HG03432 (cell line): ENCODE data around the gene TSEN34.
"Not testable (repeated sequence)": the region's sequence is repeated elsewhere in the genome, so short reads cannot be mapped to it uniquely, and the experiment has no call there.

ENCODE experiments used
- ATAC-seq: cut with Tn5 transposase; IDR thresholded peaks from one replicate; pipeline ENCODE4 v1.9.1; 2021; ENCODE audit warnings: mild to moderate bottlenecking, moderate library complexity; ENCODE audit not compliant: unreplicated experiment

The TSEN34 gene

DNA sequence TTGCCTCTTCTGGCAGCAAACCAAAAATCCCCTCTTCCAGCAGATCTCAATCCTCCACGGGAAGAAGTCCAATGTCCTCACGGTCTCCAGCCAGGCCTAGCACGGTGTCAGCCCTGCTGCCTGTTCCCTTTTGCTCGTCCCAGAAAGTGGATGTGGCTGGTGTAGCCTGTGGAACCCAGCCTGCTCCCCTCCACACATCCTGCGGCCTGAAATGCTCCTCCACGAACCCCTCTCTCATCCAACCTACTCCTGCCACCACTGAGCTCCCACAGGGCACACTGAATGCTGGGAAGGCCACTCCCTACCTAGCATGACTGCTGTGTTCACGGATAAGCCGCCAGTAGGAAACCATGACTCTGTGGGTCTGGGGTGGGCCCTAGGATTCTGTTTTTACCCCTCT lies 4.8 kb upstream of the TSEN34 start:
- ATAC-seq = no peak

DNA sequence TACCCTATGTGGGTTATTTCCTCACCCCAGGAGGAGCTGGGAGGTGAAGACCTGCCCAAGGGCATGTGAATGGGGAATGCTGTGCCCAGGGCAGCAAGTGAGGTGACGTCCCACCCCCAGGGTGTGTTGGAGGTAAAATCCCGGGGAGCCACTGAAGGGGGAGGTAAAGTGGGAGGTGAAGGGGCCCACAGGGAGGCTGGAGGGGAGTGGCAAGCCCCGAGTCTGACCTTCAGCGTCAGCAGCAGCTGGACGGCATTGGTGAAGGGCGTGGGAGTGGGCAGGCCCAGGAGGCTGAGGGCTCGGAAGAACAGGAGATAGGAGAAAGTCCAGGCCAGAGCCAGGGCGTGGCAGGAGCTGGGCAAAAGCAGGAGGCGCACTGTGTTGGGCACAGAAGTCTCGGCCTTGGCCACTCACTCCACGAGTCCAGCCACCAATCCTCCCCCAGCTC lies 4.2 kb upstream of the TSEN34 start:
- no peak for ATAC-seq

DNA sequence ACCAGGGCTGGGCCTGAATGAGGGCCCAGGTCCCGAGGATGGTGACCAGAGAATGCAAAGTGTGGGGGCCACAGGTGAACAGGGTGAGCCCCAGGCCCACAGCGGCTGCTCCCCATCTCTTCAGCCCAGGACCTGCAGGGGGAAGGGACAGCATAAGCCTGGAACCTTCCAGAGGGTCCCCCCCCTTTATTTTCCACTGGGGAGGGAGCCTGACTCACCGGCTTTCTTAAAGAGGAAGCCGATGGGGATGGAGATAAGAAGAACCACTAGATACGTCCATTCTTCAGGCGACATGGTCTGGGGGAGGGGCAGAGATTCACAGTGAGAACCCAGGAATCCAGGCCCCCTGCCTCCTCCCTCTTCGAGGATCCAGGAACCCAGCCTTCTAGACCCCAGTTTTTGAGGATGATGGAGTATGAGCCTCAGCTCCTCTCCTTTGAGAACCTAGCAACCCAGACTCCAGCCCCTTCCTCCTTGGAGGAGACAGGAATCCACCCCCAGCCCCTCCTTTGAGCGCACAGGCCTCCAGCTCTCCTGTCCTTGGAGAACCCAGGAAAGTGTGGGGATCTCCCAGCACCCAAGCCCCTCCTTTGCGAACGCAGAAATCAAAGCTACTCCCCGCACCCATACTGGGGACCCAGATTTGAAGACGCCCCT lies 2.8 kb upstream of the TSEN34 start:
- ATAC-seq = no peak

DNA sequence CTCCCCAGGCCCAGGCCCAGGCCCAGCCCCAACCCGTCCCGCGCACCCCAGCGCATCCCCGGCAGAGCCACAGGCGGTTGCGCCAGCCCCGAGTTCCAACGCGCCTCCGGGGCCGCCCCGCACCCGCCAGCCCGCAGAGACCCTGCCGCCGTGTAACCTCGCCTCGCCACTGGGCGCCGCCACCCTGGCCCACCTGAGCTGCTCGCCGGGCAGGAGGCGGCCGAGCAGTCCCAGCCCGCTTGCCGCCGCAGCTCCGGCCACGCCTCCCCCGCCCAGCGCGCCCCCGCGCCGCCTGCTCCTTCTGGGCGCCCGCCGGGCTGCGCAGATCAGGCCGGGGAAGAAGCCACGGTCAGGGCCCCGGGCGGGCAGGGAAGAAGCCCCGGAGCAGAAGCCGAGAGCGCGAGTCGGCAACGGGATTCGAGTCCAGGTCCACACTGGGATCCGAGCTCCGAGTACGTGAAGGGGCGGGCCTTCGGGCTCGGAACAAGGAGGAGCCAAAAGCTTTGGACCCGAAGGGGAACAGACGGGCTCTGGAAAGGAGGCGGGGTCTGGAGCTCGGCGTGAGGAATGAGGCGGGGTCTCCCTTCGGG lies 1.9 kb upstream of the TSEN34 start, which contains the start of gene MBOAT7:
MBOAT7 (minus strand) TSS at position 436 of the 590 bp plus-strand sequence. CDS start 1,072 bp downstream, outside the sequence.
- peak; percentile 21 for ATAC-seq

DNA sequence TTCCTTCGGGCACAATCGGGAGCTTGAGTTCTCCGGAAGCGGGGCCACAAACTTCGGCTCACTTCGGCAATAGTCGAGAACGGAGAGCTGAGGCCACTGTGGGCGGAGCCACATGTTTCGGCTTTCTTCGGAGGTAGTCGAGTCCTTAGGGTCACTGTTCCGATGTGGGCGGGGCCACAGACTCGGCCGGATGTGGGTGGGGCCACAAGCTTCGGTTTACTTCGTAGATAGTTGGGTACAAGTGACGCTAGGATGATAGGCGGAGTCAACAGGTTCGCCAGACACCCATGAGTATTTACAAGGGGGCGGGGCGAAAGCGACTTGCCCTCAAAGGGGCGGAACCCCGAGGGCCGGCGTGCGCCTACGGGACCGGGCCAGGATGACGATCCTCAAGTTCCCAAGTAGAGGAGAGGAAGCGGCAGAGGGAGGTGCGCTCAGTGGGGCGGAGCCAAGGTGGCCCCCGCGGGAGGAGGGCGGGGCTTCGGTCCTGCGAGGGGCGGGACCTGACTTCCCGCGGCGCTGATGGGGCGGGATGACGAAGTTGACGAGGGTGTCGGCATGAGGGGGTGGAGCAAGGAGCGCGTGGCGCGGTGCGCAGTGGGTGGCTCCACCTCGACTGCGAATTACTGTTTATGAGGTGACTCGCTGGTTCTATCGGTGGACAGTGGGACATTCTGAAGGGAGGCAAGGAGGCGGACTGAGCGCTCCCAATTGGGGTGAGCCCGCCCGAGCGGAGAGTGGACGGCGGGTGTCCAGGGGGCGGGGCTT lies 1.2 kb upstream of the TSEN34 start:
- ATAC-seq = peak; percentile 46

DNA sequence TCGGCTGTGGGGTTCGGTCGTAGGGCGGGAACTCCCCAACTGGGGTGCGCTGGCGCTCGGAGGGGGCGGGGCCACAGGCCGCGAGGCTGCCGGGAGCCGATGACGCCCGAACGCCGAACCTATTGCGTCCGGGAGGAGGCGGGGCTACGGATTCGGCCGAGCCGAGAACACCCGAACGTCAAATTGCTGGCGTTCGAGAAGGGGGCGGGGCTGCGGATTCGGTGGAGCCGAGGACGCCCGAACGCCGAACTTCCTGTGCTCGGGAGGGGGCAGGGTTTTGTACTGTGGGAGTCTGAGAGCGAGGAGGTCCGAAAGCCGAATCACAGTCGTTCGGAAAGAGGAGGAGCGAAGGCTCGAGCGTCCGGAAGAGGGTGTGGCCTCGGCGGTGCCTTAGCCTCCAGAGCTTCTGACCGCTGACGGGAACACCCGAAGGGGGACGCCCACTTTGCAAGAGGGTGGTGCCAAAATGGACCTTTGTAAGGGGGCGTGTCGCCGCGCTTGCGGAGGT lies 551 bp upstream of the TSEN34 start:
- peak; percentile 49 for ATAC-seq

DNA sequence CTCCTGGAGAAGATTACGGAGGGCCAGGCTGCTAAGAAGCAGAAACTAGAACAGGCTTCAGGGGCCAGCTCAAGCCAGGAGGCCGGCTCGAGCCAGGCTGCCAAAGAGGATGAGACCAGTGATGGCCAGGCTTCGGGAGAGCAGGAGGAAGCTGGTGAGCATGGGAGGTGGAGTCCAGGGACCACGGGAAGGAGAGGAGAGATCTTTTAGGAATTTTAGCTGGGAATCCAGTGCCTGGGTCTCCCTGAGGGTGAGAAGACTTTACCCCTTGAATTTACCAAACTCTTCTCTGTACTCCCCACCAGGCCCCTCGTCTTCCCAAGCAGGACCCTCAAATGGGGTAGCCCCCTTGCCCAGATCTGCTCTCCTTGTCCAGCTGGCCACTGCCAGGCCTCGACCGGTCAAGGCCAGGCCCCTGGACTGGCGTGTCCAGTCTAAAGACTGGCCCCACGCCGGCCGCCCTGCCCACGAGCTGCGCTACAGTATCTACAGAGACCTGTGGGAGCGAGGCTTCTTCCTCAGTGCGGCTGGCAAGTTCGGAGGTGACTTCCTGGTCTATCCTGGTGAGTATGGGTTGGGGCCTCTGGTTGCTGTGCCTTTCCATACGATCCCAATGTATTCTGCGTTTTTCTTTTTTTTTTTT lies 824 bp downstream of the TSEN34 start:
- no peak for ATAC-seq

DNA sequence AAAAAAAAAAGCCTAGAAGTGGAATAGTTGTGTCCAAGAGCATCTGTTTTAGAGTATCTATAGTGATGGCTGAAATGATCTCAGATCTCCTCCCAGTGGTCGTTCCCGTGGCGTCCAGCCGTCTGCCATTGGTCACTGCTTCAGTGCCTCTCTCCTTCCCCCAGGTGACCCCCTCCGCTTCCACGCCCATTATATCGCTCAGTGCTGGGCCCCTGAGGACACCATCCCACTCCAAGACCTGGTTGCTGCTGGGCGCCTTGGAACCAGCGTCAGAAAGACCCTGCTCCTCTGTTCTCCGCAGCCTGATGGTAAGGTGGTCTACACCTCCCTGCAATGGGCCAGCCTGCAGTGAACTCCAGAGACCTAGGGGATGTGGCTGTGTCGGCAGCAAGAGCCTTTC lies 1.9 kb downstream of the TSEN34 start:
- ATAC-seq = no peak

DNA sequence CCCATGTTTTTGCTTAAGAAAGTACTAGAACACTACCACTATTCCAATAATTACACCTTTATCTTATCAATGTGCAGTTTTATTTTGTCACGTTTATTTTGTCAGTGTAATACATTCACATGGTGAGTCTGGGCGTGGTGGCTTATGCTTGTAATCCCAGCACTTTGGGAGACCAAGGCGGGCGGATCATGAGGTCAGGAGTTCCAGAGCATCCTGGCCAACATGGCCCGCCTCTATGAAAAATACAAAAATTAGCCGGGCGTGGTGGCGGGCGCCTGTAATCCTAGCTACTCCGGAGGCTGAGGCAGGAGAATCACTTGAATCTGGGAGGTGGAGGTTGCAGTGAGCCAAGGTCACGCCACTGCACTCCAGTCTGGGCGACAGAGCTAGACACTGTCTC lies 3.4 kb downstream of the TSEN34 start:
- not testable (repeated sequence) for ATAC-seq

DNA sequence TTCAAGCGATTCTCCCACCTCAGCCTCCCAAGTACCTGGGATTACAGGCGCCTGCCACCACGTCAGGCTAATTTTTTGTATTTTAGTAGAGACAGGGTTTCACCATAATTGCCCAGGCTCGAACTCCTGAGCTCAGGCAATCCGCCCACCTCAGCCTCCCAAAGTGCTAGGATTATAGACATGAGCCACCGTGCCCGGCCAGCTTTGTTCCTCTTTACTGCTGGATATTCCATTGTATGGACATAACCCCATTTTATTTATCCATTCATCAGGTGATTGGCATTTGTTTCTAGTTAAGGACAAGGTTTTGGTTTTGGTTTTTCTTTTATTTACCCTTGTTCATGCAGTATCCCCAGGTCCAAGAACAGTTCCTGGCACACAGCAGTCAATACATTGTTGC lies 5.4 kb downstream of the TSEN34 start:
- ATAC-seq = no peak

DNA sequence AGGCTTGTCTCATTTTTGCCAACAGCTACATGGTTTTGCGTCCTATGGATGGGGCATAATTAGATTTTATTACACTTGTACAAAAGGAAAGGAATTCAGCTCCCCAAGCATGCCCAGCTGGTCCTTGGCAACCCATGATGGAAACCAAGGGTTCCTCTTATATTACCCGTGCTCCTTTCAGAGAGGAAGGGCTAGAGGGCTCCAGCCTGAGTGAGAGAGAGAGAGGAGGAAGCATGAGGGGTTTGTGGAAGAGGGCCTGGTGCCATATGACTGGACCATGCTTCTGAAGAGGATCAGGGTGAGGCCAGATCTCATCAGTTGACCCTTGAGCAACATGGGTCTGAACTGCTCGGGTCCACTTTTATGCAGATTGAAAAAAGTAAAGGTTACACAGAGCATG lies 6.0 kb downstream of the TSEN34 start:
- ATAC-seq = no peak

DNA sequence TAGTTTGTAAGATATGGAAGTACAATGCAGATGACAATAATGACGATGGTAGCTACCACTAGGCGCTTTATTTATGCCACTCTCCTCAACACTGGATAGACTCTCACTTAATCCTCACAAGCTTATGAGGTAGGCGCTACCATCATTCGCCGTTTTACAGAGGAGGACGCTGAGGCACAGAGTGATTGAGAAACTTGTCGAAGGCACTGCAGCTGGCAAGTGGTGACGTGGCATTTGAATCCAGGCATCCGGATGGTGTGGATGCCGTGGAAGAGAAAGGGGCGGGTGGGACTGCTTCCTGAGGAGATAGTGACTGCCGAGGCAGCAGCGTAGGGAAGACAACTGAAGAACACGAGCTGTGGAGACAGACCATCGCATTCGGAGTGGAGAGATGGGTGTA lies 8.3 kb downstream of the TSEN34 start:
- ATAC-seq = no peak

DNA sequence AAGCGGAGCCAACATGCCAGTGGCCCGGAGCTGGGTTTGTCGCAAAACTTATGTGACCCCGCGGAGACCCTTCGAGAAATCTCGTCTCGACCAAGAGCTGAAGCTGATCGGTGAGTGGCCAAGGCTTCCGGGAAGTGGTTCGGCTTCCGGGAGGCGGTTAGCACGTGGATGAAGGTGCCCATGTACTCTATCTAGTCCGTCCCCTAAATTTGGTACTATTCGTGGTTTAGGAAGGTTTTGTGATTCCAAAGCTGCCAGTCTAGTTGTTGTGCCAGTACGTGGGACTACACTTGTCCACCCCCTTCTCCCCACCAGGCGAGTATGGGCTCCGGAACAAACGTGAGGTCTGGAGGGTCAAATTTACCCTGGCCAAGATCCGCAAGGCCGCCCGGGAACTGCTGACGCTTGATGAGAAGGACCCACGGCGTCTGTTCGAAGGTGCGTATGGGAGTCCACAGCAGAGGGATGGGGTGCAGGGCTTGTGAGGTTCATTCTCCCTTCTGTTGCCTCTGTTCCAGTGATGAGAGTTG lies 10.1 kb downstream of the TSEN34 start:
- no peak for ATAC-seq

DNA sequence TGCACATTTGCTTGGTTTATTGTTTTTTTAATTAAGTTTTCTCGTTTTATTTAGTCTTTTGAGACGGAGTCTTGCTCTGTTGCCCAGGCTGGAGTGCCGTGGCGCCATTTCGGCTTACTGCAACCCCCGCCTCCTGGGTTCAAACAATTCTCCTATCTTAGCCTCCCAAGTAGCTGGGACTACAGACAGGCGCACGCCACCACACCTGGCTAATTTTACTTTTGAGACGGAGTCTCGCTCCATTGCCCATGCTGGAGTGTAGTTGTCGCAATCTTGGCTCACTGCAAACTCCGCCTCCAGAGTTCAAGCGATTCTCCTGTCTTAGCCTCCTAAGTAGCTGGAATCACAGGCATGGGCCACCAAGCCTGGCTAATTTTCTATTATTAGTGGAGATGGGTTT lies 10.9 kb downstream of the TSEN34 start:
- no peak for ATAC-seq

DNA sequence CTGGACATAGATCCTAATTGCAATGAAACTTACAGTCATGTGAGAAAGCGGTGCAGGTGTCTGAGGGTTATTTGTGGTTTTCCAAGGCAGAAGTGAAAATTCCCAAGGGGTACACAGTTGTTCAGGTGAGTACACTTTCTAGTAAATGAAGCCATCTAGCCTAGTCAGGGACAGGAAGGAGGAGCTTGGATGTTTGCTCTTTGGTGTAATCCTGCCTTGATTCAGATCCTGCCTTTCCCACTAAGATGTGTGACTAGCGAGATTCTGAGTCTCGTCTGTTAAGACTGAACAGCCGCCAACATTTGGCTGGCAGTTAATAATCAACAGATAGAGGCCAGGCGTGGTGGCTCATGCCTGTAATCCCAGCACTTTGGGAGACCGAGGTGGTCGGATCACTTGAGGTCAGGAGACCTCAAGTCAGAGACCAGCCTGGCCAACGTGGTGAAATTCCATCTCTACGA lies 12.1 kb downstream of the TSEN34 start:
- no peak for ATAC-seq

DNA sequence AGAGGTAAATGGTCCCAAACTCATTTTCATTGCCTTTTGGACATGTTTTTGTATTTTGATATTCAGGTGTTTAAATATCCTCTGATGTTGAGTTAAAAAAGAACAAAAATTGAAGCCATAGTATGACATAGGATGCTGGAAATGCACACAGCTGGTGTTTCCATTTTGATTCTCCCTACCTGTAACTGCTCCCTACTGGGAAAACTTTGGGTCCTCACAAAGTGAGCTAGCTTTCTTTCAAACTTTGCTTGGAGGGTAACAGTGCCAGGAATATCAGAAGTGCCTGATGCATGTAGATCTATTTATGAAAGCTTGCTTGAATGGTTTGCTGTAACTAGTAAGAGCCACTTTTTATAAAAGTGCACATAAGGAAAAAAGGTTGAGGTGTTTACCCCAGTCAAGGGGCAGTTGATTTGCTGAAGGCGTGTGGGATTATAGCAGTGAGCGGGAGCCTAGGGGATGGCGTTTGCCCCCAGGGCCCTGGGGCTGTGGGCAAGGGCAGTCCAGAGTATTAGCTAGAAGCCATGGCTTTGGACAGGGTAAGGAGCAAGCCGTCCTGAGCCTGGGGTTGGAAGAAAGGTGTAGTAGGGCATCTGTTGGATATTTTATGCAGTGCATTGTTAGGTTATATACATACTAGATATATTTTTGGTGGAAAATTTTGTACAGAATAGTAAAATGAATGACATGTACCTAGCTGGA lies 13.8 kb downstream of the TSEN34 start:
- ATAC-seq = no peak

DNA sequence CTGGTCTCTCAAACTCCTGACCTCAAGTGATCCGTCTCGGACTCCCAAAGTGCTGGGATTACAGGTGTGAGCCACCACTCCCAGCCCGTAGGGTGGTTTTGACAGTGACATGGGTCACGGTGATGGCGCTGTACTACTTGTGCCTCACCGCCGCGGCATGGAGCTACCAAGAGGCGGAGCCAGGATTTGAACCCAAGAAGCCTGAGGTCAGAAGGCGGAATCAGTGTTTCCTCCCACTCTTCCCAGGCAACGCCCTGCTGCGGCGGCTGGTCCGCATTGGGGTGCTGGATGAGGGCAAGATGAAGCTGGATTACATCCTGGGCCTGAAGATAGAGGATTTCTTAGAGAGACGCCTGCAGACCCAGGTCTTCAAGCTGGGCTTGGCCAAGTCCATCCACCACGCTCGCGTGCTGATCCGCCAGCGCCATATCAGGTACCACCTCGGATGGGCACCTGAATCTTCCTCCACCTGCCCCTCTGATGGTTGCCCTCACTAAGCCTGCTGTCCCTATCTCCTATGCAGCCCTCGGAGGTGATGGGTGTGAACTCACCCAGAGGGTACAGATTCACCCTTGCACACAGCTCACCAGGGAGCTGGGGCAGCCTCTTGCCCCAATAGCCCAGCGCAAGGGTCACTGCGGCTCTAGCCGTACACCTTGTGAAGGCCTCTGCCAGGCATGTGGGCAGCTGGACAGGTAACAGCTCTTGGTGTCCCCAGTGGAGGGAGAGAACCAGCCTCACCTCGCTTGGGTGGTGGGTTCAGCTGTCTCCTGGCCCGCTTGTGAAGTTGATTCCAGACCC lies 15.1 kb downstream of the TSEN34 start:
- no peak for ATAC-seq

DNA sequence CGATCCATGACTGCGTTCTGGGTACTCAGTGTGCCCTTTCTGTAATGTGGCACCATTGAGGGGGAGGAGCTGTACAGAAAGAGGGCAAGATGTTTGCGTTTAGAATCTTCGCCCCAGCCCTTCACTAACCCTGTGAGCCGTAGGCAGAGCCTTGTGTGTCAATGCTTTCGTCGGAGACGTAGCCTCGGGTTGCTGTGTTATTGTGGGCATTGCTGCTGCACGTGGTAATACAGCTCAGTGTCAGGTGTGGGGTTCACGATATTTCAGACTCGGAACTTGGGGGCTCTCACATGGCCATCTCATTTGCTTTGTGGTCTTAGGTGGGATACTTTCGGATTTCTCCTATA lies 15.7 kb downstream of the TSEN34 start:
- ATAC-seq = no peak

DNA sequence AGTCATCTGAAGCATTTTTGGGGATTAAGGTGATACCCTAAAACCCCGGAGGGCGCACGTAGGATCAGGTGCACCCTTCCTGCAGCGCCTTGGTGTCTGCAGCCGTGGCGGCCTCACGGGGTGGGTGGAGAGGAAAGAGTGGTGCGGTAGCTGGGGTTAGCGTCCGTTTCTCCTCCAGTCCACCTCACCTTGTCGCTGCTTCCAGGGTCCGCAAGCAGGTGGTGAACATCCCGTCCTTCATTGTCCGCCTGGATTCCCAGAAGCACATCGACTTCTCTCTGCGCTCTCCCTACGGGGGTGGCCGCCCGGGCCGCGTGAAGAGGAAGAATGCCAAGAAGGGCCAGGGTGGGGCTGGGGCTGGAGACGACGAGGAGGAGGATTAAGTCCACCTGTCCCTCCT lies 16.1 kb downstream of the TSEN34 start:
- not testable (repeated sequence) for ATAC-seq

DNA sequence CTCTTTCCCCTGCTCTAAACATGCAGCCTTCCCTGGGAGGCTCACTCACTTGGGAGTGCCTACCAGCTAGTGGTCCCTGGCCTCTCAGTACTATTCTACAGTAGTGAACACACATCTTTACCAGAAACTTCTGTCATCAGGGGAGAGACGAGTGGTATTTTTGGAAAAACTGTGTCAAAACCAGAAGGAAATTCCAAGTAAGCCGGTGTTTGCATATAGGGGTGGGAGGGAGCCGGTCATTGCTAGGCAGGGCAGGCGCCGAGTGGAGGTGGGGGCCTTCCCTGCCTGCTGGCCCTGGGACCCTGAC lies 16.5 kb downstream of the TSEN34 start:
- no peak for ATAC-seq
